PFSK-1 (cell line): ENCODE data around the gene ATOH8.

Experiments
- FOXP2 ChIP-seq: optimal IDR thresholded peaks from 2 replicates; pipeline ENCODE3; 2011; ENCODE audit warnings: borderline replicate concordance, control low read depth, inconsistent platforms; ENCODE audit not compliant: insufficient read depth; ENCODE audit errors: extremely low read length, extremely low read depth
- POLR2AphosphoS5 ChIP-seq: IDR thresholded peaks from 2 replicates; pipeline ENCODE4 v1.6.1; 2012; ENCODE audit warnings: low read depth, mild to moderate bottlenecking, control low read depth, low read length, moderate library complexity
- SIN3A ChIP-seq: IDR thresholded peaks from 2 replicates; pipeline ENCODE4 v1.6.1; 2012; ENCODE audit warnings: mild to moderate bottlenecking, low read length, moderate library complexity, borderline replicate concordance; ENCODE audit not compliant: insufficient read depth
- TAF1 ChIP-seq: IDR thresholded peaks from 2 replicates; pipeline ENCODE4 v1.6.1; 2012; ENCODE audit warnings: low read length, control low read depth, borderline replicate concordance; ENCODE audit not compliant: insufficient read depth
- TF ChIP-seq, protein P1 (sequence below), 2 experiments: IDR thresholded peaks; 2 replicates each; pipeline versions ENCODE4 v1.6.1 to v1.8.0; 2011 to 2012; ENCODE audit warnings: low read depth in 2 of 2, low read length in 2 of 2, control low read depth in 1 of 2, inconsistent platforms in 1 of 2, mild to moderate bottlenecking in 1 of 2, moderate library complexity in 1 of 2; ENCODE audit not compliant: insufficient read depth in 1 of 2

The ATOH8 gene

DNA sequence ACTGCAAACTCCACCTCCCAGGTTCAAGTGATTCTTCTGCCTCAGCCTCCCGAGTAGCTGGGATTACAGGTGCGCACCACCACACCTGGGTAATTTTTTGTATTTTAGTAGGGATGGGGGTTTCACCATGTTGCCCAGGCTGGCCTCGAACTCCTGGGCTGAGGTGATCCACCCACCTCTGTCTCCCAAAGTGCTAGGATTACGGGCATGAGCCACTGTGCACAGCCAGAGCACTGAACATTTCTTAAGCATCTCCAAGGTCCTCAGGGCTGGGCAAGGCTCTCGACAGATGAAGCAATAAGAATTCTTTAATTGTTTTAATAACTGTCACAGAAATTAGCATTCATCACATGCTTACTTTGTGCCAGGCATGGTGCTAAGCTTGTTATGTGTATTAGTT, 4.1 kb downstream of the ATOH8 start:
- TF ChIP-seq TAF1 (no peak), SIN3A (no peak), FOXP2 (no peak), POLR2AphosphoS5 (no peak)
- TF ChIP-seq, protein P1, sequence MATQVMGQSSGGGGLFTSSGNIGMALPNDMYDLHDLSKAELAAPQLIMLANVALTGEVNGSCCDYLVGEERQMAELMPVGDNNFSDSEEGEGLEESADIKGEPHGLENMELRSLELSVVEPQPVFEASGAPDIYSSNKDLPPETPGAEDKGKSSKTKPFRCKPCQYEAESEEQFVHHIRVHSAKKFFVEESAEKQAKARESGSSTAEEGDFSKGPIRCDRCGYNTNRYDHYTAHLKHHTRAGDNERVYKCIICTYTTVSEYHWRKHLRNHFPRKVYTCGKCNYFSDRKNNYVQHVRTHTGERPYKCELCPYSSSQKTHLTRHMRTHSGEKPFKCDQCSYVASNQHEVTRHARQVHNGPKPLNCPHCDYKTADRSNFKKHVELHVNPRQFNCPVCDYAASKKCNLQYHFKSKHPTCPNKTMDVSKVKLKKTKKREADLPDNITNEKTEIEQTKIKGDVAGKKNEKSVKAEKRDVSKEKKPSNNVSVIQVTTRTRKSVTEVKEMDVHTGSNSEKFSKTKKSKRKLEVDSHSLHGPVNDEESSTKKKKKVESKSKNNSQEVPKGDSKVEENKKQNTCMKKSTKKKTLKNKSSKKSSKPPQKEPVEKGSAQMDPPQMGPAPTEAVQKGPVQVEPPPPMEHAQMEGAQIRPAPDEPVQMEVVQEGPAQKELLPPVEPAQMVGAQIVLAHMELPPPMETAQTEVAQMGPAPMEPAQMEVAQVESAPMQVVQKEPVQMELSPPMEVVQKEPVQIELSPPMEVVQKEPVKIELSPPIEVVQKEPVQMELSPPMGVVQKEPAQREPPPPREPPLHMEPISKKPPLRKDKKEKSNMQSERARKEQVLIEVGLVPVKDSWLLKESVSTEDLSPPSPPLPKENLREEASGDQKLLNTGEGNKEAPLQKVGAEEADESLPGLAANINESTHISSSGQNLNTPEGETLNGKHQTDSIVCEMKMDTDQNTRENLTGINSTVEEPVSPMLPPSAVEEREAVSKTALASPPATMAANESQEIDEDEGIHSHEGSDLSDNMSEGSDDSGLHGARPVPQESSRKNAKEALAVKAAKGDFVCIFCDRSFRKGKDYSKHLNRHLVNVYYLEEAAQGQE (IDR thresholded peaks at IDR 0.05; ENCODE audit: insufficient read depth in 1 of 2, low read depth in 2 of 2, low read length in 2 of 2): no peak

DNA sequence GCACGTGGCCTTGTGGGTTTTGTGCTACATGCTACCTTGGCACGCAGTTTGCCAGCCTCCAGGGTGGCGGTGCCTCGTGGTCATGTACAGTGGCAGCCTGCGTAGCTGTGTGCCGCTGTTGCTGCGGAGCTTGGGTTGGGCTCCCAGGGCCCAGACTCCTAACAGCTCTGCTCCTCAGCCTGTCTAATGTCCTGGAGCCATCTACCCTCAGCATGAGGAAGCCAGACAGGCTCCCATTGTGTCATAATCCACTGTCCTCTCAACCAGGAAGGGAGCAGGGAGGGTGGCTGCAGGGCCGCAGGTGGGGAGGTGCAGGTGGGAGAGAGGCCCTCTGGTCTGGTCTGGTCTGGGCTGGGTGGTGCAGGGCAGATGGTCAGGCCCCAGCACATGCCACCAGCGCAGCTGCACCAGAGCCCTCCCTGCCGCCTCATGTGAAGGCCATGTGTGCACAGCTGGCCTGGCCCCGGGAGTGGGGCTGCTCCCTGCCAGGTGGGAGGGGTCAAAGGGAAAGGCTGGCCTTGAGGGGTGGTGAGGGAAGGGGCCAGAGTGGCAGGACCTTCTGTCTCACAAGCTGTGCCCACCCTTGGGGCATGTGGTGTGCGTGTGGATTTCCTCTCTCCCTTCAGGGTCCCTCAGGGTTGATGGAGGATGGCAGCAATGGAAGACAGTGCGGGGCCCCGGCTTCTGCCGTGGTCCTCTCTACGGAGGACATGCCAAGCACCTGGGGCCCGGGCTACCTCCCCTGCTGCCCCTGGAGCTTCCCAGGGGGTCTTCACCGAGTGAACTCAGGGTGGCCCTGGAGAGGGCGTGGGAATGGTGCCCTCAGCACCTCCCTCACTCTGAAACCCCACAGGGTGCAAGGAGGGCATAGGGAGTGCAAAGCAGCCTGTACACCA, 4.8 kb downstream of the ATOH8 start:
- TF ChIP-seq SIN3A (no peak), TAF1 (no peak), FOXP2 (no peak), POLR2AphosphoS5 (no peak)
- TF ChIP-seq, protein P1 (IDR thresholded peaks at IDR 0.05; ENCODE audit: insufficient read depth in 1 of 2, low read depth in 2 of 2, low read length in 2 of 2): no peak

DNA sequence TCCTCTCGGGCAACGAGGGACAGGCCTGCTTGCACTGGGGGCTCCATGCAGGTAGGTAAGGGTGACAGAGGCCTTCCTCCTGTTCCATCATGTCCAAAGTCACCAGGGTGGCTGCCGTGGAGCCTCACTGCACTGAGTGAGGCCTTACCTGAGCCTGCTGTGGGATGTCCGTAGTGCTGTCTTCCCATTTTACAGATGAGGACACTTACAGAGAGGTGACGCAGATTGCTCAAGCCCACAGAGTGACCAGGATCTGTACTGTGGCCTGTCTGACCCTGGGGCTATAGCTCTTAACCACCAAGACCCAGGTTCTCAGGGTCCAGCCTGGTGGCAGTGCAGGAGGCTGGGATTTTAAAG, 5.4 kb downstream of the ATOH8 start:
- no peak for TF ChIP-seq POLR2AphosphoS5

DNA sequence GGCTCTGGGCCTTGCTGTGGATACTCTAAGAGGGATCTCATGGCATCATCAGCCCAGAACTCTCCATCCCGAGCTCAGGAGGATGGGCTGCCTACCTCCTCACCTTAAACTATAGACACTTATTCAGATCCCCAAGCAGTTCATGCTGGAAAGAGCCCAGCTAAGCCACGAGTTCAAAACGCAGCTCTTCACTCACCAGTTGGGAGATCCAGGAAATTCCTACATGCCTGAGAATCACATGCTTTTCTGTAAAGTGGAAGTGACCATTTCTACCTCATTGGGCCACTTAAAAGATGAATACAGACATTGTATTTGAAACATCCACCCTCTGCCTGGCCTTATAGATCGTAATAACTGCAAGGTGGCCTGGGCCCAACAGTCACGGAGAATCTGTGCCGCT, 6.6 kb downstream of the ATOH8 start:
- TF ChIP-seq FOXP2: no peak

DNA sequence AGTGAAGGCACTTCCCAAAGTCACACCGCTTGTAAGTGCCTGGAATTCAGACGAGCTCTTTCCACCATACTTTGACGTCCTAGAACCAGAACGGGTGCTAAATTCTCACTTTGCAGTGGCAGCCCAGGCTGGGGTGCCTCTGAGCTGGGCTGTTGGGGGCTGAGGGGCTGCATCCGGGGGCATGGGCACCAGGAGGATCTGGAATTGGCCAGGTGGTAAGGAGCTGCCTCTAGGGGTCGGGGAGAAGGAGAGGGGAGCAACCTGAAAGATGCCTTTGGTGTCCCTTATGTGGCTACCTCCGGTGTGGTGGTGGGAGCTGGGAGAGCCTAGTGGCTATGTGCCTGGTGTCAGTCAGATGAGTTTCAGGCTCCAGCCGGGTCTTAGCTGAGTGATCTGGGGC, 7.1 kb downstream of the ATOH8 start:
- TF ChIP-seq, protein P1 (IDR thresholded peaks at IDR 0.05; ENCODE audit: insufficient read depth in 1 of 2, low read depth in 2 of 2, low read length in 2 of 2): no peak
- TF ChIP-seq SIN3A (no peak), POLR2AphosphoS5 (no peak), TAF1 (no peak), FOXP2 (no peak)

DNA sequence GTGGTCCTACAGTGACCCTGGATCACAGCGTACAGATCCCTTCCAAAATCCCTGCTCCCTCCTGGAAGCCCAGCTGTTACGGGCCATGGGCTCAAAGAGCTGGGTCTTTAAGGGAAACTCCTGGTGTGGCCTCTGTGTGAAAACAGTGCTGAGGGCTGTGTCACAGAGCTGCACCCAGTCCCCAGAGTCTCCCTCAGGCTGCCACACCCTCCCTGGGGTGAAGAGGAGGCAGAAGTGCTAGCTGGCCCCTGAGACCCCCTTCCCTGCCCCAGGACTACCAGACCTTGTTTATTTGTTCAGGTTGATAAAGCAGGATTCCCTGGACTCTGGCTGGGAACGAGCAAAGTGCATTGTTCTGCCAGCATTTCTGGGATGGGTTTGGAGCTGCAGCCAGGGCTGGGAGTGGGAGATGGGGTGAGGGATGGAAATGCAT, 7.7 kb downstream of the ATOH8 start:
- TF ChIP-seq TAF1: no peak
- TF ChIP-seq POLR2AphosphoS5: no peak
- TF ChIP-seq, protein P1 (IDR thresholded peaks at IDR 0.05; ENCODE audit: insufficient read depth in 1 of 2, low read depth in 2 of 2, low read length in 2 of 2): no peak
- TF ChIP-seq FOXP2: no peak
- no peak for TF ChIP-seq SIN3A
